K562 (cell line): ENCODE measurements around the gene FRMD4A.

Source experiments
- FOXM1 ChIP-seq, 2 experiments: fragments of 450-650 bp in 1 of 2; sonication (generic) in 1 of 2; formaldehyde crosslinking in 1 of 2; IDR thresholded peaks; 2 replicates each; pipeline versions ENCODE4 v1.6.1 to v1.9.0; 2017 to 2022; ENCODE audit warnings: low read depth in 2 of 2, mild to moderate bottlenecking in 2 of 2, missing genetic modification reagents in 1 of 2, moderate library complexity in 1 of 2
- JUNB ChIP-seq: fragments of 450-650 bp; formaldehyde crosslinking; conservative IDR thresholded peaks from 2 replicates; pipeline ENCODE4 v1.4.0; 2020; ENCODE audit warnings: mild to moderate bottlenecking
- MLLT1 ChIP-seq, 2 experiments: fragments of 450-650 bp; IDR thresholded peaks; 2 replicates each; pipeline ENCODE4 v1.6.1; 2016
- NR2C1 ChIP-seq, 2 experiments: fragments of 450-650 bp; IDR thresholded peaks; 2 replicates each; pipeline ENCODE4 v1.6.1; 2017; ENCODE audit warnings: mild to moderate bottlenecking in 2 of 2, antibody characterized with exemption in 1 of 2, inconsistent platforms in 1 of 2, missing compliant biosample characterization in 1 of 2, missing genetic modification characterization in 1 of 2
- POU5F1 ChIP-seq: fragments of 150-350 bp; IDR thresholded peaks from 2 replicates; pipeline ENCODE4 v1.6.1; 2014; ENCODE audit warnings: borderline replicate concordance, low read length, low read depth, mild to moderate bottlenecking; ENCODE audit not compliant: partially characterized antibody
- TF ChIP-seq, protein P1 (sequence below), 3 experiments: IDR thresholded peaks in 2 of 3; conservative IDR thresholded peaks in 1 of 3; 2 replicates each; pipeline ENCODE4 v1.5.1; 2011 to 2012; ENCODE audit warnings: low read length in 3 of 3, mild to moderate bottlenecking in 3 of 3, control low read depth in 2 of 3, improper control_type of control experiment in 1 of 3, inconsistent platforms in 1 of 3, low read depth in 1 of 3, mixed read lengths in 1 of 3, moderate library complexity in 1 of 3; ENCODE audit not compliant: insufficient read depth in 2 of 3

- TF ChIP-seq MLLT1 (IDR thresholded peaks at IDR 0.05) (no peak), NR2C1 (IDR thresholded peaks at IDR 0.05) (no peak), NR2C1 (tag; IDR thresholded peaks at IDR 0.05) (no peak), FOXM1 (IDR thresholded peaks at IDR 0.05; ENCODE audit: low read depth) (no peak), FOXM1 (CRISPR knock-in tag; IDR thresholded peaks at IDR 0.05; ENCODE audit: low read depth) (no peak), JUNB (no peak), POU5F1 (no peak)
- TF ChIP-seq, protein P1, sequence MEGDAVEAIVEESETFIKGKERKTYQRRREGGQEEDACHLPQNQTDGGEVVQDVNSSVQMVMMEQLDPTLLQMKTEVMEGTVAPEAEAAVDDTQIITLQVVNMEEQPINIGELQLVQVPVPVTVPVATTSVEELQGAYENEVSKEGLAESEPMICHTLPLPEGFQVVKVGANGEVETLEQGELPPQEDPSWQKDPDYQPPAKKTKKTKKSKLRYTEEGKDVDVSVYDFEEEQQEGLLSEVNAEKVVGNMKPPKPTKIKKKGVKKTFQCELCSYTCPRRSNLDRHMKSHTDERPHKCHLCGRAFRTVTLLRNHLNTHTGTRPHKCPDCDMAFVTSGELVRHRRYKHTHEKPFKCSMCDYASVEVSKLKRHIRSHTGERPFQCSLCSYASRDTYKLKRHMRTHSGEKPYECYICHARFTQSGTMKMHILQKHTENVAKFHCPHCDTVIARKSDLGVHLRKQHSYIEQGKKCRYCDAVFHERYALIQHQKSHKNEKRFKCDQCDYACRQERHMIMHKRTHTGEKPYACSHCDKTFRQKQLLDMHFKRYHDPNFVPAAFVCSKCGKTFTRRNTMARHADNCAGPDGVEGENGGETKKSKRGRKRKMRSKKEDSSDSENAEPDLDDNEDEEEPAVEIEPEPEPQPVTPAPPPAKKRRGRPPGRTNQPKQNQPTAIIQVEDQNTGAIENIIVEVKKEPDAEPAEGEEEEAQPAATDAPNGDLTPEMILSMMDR (IDR thresholded peaks at IDR 0.05 in 2 of 3, conservative IDR thresholded peaks at IDR 0.05 in 1 of 3; ENCODE audit: insufficient read depth in 2 of 3, low read depth in 1 of 3, low read length in 3 of 3): no peak
These were observed 258.2 kb downstream of the FRMD4A start for GRCh38 chr10:14072541-14072940.
